HuH-7 (cell line): ENCODE data around the gene TMEM62.
"Not testable (repeated sequence)": the region's sequence is repeated elsewhere in the genome, so short reads cannot be mapped to it uniquely, and the experiment has no call there.

Source experiments
- DNase-seq: peaks from one replicate; pipeline ENCODE4 v3.0.0; 2011; ENCODE audit warnings: low spot score

Gene TMEM62

DNA sequence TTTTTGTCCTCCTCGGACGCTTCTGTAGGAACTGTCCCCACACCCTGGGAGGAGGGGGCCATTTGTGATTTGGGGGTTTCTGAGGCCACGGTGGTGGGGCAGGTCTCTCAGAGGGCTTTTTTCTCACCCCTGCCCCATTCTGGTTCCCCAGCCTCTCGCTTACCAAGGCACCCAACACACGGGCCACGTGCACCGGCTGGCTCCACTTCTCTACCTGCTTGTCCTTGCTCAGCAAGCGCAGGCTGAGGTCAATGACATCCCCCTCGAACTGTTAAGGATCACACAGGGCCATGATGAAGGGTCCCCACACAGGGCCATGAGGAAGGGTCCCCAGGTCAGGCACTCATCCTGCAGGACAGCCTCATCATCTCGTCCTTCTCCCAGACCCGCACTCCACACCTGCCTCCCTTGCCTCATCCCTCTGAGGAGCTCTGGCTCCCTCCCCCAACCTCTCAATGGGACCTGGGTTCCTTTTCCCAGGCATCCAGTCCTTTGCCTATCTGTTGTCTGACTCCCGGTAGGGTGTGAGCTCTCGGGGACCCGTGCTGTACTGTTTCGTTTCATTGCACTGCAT lies 76.9 kb downstream of the TMEM62 start:
- no peak for DNase-seq

DNA sequence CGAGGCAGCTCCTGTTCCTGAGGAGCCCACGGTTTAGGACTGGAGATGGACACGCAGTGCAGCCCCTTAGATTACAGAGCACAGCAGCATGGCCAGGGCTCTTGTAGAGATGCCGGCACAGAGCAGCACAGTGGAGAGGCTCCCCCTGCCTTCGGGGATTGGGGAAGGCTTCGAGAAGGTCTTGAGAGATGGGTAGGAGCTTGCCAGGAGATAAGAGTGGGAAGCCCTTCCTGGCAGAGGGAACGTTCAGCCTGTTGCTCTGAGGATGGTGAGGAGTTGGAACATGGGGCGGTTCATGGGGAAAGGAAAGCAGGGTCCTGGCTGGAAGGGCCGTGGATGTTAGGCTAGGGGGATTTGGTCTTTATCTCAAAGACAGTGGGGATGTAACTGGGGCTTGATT lies 77.4 kb downstream of the TMEM62 start:
- no peak for DNase-seq

DNA sequence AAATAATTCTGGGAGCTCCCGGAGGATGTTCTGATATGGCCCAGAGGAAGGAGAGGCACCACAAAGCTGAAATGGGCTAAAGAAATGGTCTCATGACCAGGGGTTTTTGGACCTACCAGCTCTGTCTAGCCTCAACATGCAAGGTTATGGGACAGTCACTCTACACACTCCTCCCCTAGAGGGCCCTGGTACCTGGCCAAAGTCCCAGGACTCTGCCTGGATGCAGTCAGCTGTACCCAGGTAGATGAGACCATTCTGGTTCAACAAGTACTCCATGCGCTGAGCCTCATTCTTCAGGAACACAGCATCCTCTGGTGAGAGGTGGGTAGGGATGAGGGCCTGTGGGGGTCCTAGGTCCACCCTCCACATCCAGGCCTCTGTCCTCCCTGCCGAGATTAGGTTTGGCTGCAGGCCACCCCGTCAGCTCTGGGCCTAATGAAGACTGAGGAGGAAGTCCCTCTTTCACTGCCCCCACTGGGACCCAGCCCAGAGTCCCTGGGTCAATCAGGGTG lies 77.9 kb downstream of the TMEM62 start:
- no peak for DNase-seq

DNA sequence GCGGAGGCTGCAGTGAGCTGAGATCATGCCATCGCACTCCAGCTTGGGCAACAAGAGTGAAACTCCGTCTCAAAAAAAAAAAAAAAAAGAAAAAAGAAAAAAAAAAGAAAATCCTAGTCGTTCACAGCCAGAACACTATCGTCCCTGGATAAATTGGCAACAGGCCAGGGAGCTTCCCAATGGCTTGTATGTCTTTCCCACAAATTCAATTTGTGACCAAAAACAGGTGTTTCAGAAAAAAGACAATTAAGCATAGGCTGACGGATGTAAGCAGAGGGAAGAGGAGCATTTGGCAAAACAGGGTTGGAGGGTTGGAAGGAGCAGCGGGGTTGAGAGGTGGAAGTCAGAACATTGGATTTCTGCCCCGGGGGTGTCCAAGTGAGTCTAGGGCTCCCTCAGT lies 78.9 kb downstream of the TMEM62 start:
- DNase-seq, result no peak

DNA sequence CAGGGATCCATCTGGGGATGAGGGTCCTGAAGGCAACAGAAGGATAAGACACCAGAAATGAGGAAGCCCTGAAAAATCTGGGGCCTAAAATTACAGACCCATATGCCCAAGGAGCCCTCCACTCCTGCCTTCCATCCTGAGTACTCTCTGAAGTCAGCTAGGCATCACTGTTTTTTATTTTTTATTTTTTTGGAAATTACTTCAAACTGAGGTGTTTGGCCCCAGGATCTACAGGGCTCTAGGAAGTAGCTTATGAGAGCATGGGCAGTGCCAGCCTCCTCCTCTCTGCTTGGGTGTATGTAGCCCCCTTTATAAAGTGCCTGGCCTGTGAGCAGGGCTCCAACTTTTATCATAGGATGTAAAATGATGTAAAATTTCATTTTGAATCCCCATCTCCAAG lies 79.6 kb downstream of the TMEM62 start:
- DNase-seq, result no peak

DNA sequence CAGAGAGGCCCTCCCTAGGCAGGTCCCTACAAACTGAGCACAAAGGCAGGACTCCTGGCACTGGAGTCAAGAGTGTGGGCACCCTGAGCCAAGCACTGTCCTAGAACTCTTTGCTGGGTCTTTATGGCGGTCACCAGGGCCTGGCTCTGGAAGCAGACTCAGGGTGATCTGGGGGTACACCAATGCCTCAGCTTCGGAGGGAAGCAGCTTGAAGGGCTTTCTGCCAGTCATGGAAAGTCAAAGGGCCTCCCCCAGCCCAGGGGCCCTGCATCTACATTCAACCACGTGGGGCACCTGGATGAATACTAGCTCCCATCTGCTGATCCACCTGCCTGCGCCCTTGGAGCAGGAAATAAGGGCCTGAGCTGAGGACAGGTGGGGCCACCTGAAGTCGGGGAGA lies 80.1 kb downstream of the TMEM62 start:
- no peak for DNase-seq

DNA sequence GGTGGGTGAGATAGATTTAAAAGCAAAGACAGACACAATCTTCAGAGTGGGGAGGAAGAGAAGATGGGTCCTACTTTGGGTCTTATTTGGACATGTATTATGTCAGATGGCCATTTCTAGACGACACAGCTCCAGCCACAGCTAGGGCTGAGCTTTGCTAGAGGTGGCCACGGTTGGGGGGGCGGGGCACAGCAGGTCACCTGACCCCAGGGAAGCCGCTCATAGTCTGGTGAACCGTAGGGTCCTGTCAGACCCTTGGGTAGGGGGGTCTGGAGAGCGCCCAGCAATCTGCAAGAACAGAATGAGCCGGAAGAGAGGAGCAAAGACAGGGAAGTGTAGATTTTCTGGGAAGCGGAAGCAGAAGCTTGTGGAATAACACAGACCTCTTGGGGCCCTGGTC lies 80.8 kb downstream of the TMEM62 start:
- DNase-seq, result no peak

DNA sequence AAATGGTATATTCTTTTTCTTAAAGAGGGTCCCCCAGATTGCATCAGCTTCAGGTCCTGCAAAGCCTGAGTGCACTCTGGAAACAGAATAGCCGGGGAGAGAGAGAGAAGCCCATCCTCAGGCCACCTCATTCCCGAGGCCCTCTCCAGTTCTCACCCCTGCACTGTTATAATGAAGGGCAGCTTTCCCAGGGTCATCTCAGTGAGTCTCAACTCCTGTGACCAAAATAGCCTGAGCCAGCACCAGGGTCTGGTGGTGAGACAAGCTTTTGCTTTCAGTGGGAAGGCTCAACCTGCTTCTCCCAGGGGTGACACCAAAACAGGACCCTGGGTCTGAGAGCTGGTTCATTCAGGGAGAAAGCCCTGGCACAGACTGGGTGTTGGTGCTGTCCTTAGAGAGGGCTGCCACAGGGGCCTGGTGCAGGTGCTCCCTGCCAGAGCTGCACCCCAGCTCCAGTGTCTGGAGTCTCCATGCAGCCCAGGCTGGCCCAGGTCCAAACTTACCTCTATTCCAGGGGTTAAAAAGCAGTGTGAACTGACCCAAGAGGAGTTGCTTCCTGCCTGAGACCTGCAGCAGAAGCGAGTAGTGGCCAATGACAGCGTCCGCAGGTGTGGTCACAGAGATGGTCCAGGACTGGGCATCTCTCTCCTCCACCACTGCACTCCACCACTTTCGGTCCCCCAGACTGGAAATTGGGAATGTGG lies 81.4 kb downstream of the TMEM62 start:
- DNase-seq, result no peak

DNA sequence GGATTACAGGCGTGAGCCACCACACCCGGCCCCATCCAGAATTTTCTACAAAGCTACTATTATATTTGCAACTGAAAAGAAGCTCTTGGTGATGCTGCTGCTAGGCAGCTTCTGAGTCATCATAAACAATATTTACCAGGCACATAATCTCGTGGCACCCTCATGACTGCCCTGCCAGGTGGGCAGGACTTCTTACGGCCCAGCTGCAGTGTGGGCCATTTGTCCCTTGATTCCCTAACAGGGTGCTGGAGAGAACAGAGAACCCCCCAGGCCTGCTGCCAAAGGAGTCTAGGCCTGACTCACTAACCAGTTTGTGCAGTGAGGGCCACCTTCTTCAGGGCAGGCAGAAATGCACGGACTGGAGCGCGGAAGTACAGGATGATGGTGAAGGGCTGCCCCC lies 82.6 kb downstream of the TMEM62 start:
- DNase-seq, result no peak

DNA sequence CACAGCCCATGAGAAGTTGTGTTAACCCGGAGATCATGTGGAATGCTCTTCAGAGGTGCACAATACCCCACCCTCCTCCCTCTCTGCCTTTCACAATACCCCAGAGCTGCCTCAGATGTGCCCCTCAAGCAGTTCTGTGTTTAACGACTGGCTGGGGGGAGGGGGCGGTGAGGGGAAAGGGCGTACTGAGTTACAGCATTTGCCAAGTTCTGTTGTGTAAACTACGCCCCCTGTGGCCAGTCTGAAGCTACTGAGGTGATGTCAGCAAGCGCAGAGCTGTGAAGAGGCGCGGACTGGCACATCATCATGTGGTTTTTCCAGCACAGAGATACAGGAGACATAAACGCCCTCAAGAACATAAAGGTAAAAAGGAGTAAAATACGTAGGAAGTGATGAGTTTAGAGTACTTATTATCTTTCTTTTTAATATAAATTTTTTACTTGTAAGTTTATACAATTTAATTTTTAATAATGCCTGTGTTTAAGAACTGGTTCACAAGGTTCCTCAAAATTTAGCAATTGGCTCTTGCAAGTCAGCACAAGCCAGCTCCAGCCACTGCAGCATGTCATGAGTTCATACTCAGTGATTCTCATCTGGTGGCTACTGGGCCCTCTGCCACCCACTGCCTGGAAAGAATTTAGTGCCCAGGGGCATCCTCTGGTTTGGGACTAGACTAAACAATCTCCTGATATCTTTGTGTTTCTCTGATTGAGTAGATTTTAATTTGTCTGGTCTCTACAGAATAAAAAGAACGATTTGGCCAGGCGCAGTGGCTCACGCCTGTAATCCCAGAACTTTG lies 85.7 kb downstream of the TMEM62 start:
- DNase-seq, result peak; percentile 30

DNA sequence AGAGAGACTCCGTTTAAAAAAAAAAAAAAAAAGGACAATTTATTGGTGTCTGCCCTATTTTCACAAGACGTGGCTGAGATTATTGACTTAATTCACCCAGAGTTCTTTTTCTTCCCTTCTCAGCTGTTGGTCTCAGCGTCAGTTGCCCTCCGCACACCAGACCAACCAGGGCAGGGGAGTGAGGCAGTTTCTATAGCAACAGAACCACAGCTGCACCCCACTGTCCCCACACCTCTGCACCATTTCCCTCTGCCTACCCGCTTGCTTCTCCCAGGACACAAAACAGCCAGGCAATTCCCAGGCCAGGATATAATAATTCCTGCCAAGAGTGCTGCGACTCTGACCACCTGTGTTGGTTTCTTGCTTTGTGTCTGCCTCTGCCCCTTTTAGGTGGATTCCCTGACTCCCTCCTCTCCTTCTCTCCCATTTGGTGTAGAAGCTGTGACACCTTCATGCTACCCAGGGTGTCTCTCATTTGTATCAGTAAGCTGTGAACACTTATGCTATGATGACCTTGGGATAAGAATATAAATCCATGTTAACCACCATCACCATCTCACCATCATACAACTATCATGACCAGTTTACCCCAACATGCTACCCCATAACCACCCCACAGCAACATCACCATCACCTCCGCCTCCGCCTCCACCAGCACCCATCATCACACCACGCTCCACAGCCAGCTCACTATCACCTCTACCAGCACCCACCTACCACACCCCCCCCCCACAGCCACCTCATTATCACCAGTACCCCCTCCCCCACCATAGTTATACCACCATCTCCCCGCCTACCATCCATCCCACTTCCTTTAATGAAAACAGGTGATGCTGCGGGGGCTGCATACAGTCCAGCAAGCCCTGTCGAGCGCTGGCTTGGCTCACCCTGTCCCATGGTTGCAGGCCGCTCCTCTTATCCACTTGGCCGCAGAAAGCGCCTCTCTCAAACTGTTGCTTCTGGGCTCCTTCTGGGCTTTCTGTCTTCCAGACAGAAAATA lies 86.8 kb downstream of the TMEM62 start:
- no peak for DNase-seq

DNA sequence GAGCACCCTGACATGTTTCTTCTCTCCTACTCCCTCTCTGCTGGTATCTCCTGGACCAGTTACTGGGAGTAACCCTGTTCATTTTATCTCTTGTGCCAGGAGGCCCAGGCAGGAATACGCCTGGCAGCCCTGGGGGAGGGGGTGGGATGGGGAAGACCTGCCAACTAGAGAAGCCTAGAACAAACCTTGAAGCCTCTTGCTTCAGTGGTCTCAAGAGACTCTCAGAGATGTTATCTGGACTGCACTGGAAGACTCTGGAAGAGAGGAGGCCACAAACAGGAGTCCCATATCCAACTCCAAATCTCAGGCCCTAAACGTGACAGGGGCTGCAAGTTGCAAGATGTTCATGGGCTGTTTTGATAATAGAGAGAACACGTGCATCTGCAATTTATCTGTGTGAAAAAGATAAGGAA lies 87.6 kb downstream of the TMEM62 start, which contains the start of gene EPB42:
Gene EPB42 (minus strand): TSS at position 28 of the 413 bp plus-strand sequence. CDS start 193 bp downstream, outside the sequence.
- DNase-seq, result no peak

DNA sequence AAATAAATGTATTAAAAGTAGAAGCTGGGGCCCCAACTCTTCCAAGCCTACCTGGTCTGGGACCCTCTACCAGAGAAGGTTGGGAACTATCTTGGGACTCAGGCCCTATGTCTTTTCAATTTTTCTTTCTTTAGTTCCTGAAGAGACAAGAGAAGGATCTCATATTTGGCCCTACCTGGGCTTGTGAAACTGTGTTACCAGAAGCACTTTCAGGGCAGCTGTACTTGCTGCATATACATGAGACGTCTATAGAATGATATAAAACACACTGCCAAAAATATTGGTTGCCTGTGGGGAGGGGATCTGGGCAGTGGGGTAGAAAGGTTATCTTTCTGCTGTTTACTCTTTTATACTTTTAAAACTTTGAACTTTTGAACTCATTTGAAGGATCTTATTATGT lies 88.0 kb downstream of the TMEM62 start:
- no peak for DNase-seq

DNA sequence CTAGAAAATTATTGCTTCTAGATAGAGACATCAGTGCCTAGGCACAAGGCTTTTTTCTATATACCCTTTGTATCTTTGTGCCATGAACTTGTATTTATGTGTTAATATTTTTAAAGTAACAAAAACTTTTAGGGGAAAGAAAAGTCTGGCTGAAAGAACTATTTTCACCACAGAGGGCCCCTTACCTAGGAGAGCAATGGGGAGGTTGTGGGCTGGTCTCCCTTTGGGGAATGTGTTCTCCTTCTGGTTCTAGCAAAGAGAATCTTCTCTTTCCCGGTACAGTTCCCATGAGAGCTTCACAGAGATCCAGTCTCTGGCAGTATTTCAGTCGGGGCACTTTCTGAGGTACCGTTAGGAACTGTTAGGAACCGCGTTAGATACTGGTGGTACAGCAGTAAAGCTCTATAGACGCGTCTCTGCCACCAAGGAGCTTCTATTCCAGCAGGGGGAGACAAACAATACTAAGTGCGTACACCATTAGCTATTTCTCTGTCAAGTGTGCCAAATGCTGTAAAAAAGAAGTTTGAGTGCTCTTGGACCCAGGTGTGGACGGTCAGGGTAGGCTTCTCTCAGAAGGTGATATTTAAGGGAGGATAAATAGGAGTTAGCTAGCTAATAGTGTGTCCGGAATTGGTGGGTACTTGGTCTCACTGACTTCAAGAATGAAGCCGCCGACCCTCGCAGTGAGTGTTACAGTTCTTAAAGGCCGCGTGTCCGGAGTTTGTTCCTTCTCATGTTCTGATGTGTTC lies 92.0 kb downstream of the TMEM62 start:
- peak; percentile 71 for DNase-seq

DNA sequence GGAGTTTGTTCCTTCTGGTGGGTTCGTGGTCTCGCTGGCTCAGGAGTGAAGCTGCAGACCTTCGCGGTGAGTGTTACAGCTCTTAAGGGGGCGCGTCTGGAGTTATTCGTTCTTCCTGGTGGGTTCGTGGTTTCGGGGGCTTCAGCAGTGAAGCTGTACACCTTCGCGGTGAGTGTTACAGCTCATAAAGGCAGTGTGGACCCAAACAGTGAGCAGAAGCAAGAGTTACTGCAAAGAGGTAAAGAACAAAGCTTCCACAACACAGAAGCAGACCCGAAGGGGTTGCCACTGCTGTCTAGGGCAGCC lies 92.5 kb downstream of the TMEM62 start:
- DNase-seq, result not testable (repeated sequence)

DNA sequence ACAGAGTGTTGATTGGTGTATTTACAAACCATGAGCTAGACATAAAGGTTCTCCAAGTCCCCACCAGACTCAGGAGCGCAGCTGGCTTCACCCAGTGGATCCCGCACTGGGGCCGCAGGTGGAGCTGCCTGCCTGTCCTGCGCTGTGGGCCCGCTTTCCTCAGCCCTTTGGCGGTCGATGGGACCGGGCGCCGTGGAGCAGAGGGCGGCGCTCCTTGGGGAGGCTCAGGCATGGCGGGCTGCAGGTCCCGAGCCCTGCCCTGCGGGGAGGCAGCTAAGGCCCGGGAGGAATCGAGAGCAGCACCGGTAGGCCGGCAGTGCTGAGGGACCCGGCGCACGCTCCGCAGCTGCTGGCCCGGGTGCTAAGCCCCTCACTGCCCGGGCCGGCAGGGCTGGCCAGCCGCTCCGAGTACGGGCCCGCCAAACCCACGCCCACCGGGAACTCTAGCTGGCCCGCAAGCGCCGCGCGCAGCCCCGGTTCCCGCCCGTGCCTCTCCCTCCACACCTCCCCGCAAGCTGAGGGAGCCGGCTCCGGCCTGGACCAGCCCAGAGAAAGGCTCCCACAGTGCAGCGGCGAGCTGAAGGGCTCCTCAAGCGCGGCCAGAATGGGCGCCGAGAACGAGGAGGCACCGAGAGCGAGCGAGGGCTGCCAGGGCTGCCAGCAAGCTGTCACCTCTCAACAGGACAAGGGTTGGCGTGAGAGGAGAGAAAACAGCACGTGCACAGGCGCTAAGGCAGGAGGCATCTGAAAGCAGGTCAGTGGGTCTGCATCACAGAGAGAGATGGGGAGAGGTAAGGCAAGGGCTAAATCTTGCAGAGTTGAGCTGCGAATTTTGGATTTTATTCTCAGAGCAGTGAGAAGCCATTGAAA lies 93.3 kb downstream of the TMEM62 start:
- no peak for DNase-seq

DNA sequence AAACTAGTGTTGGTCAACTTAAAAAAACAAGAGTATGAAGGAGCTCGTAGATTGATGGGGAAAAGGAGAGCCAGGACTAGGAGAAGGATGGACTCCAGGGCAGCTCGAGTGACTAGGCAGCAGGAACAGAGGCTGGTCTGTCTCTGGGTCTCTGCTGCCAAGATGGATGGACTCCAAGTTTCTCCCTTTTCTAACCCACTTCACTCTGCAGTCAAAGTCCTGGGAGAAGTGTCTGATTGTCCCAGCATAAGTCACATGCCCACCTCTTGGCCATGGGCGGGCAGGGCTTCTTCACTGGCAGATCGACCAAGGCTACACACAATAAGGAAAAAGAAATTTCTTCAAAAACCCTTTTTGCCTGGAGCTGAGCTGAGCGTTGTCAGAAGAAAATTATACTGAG lies 96.6 kb downstream of the TMEM62 start:
- no peak for DNase-seq

DNA sequence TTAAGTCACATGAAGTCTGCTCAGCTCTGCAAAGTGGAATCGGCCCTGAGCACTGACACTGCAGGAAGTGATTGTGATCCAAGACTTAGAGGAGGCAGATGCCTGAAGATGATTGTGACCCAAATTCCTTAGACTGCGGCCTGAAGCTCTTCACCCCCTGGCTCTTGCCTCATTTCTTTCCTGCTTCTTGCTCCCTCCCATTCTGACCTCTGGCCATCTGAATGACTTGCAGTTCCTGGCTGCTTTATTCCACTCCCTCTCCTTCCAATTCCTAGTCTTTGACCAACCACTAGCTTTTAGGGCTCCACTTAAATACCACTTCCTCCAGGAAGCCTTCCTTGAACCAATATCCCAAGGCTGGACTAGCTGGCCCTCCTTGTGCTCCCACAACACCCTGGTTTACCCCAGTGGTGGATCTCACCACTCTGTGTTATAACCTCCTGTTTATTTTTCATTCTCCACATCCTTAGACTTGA lies 97.3 kb downstream of the TMEM62 start:
- DNase-seq, result no peak

DNA sequence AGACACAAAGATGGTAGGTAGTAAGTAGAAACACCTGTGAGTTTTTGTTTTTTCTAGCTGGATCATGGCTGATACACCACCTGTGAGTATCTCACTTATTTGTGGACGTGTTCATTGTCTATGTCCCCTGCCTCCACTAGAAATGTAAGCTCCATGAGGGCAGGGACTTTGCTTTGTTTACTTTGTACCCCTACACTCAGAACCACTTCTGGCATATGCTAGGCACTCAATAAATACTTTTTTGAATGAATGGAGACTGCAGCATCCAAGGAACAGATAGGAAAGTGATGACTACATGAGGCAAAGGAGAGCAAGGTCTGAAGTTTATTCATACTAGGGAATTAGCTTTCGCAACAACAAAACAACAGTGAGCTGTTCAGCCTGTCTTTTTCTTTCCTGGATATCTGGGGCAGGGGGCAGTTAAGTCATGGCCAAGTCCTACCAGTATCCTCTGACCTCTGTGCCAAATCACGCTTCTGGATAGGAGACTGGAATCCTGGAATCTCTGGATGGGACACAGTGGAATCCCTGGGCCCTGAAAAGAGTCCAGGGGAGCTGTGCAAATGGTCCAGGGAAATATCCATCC lies 99.0 kb downstream of the TMEM62 start:
- DNase-seq, result no peak
